Neural cell (in vitro differentiated cells): ENCODE results near the gene SFN. TPM values are rescaled to one million over a fixed set of nuclear protein-coding genes. Genes with fewer than 3 reads are reported as not detected.
"Not testable (repeated sequence)": the region's sequence is repeated elsewhere in the genome, so short reads cannot be mapped to it uniquely, and the experiment has no call there.

Experiments
- H2AFZ ChIP-seq: fragments of 200-600, 300-800 bp; sonication (generic), shearing (Covaris generic); 2 replicates; pipeline ENCODE4 v1.6.0; 2014; ENCODE audit warnings: low read depth, mild to moderate bottlenecking, antibody characterized with exemption, low read length, moderate library complexity
- H3F3A ChIP-seq: fragments of 200-600 bp; shearing (Covaris generic); 2 replicates; pipeline ENCODE4 v1.6.1; 2016; ENCODE audit warnings: mild to moderate bottlenecking, moderate library complexity, mixed read lengths, antibody characterized with exemption, low read length; ENCODE audit not compliant: insufficient read depth, poor library complexity, severe bottlenecking
- H3K27ac ChIP-seq: fragments of 200-600, 300-800 bp; sonication (generic), shearing (Covaris generic); 2 replicates; pipeline ENCODE4 v1.5.1; 2014; ENCODE audit warnings: mild to moderate bottlenecking, low read length, moderate library complexity
- H3K27me3 ChIP-seq: fragments of 300-800, 200-600 bp; sonication (generic), shearing (Covaris generic); 2 replicates; pipeline ENCODE4 v1.6.0; 2014; ENCODE audit warnings: mild to moderate bottlenecking, low read depth, low read length, moderate library complexity; ENCODE audit not compliant: insufficient read depth
- H3K36me3 ChIP-seq: fragments of 300-800, 200-600 bp; sonication (generic), shearing (Covaris generic); 2 replicates; pipeline ENCODE4 v1.5.1; 2014; ENCODE audit warnings: mild to moderate bottlenecking, antibody characterized with exemption, low read length, moderate library complexity; ENCODE audit not compliant: insufficient read depth
- H3K4me2 ChIP-seq: fragments of 300-800, 200-600 bp; sonication (generic), shearing (Covaris generic); 2 replicates; pipeline ENCODE4 v1.6.0; 2014; ENCODE audit warnings: mild to moderate bottlenecking, low read length
- H3K4me3 ChIP-seq: fragments of 300-800, 200-600 bp; sonication (generic), shearing (Covaris generic); 2 replicates; pipeline ENCODE4 v1.5.1; 2014; ENCODE audit warnings: mild to moderate bottlenecking, low read length, moderate library complexity
- H3K79me2 ChIP-seq: fragments of 200-600 bp; shearing (Covaris generic); replicated peaks from 2 replicates; pipeline ENCODE4 v1.6.0; 2014; ENCODE audit warnings: mild to moderate bottlenecking, low read length, moderate library complexity; ENCODE audit not compliant: insufficient read depth
- H3K9ac ChIP-seq: fragments of 300-800, 200-600 bp; sonication (generic), shearing (Covaris generic); 2 replicates; pipeline ENCODE4 v1.6.1; 2016; ENCODE audit warnings: mild to moderate bottlenecking, low read length, mixed read lengths
- H3K9me2 ChIP-seq: fragments of 200-600 bp; shearing (Covaris generic); 2 replicates; pipeline ENCODE4 v1.6.1; 2016; ENCODE audit warnings: mild to moderate bottlenecking, low read length, mixed read lengths; ENCODE audit not compliant: insufficient read depth
- H3K9me3 ChIP-seq: fragments of 200-600, 300-800 bp; sonication (generic), shearing (Covaris generic); 2 replicates; pipeline ENCODE4 v1.6.1; 2016; ENCODE audit warnings: mild to moderate bottlenecking, mixed run types, low read length, moderate library complexity, mixed read lengths
- H4K20me1 ChIP-seq: fragments of 200-600 bp; shearing (Covaris generic); 2 replicates; pipeline ENCODE4 v1.6.1; 2016; ENCODE audit warnings: mild to moderate bottlenecking, mixed run types; ENCODE audit not compliant: insufficient read depth
- CTCF ChIP-seq: fragments of 450-650 bp; IDR thresholded peaks from 2 replicates; pipeline ENCODE4 v1.5.1; 2014; ENCODE audit warnings: antibody characterized with exemption, mild to moderate bottlenecking, moderate library complexity; ENCODE audit not compliant: poor library complexity, severe bottlenecking
- EP300 ChIP-seq: fragments of 450-650 bp; conservative IDR thresholded peaks from 2 replicates; pipeline ENCODE4 v1.6.1; 2014; ENCODE audit warnings: antibody characterized with exemption, mild to moderate bottlenecking, moderate library complexity; ENCODE audit not compliant: poor library complexity, severe bottlenecking
- EZH2 ChIP-seq: fragments of 200-600, 300-800 bp; shearing (Covaris generic), sonication (generic); IDR thresholded peaks from 2 replicates; pipeline ENCODE4 v1.6.1; 2014; ENCODE audit warnings: antibody characterized with exemption, low read length, borderline replicate concordance, mild to moderate bottlenecking; ENCODE audit not compliant: insufficient read depth, poor library complexity, severe bottlenecking
- MXI1 ChIP-seq: fragments of 450-650 bp; conservative IDR thresholded peaks from 2 replicates; pipeline ENCODE4 v1.6.1; 2014; ENCODE audit warnings: antibody characterized with exemption, mild to moderate bottlenecking; ENCODE audit not compliant: poor library complexity, severe bottlenecking
- POLR2AphosphoS5 ChIP-seq: IDR thresholded peaks from 2 replicates; pipeline ENCODE4 v1.6.1; 2012
- RAD21 ChIP-seq: fragments of 450-650 bp; conservative IDR thresholded peaks from 2 replicates; pipeline ENCODE4 v1.6.1; 2014; ENCODE audit warnings: antibody characterized with exemption, mild to moderate bottlenecking, moderate library complexity
- REST ChIP-seq: IDR thresholded peaks from 2 replicates; pipeline ENCODE4 v1.6.1; 2012; ENCODE audit warnings: borderline replicate concordance
- SMC3 ChIP-seq: fragments of 450-650 bp; conservative IDR thresholded peaks from 2 replicates; pipeline ENCODE4 v1.6.1; 2014; ENCODE audit warnings: antibody characterized with exemption, mild to moderate bottlenecking, moderate library complexity; ENCODE audit not compliant: poor library complexity
- TAF1 ChIP-seq: IDR thresholded peaks from 2 replicates; pipeline ENCODE4 v1.6.1; 2012; ENCODE audit warnings: low read depth
- polyA plus RNA-seq: library from polyadenylated mRNA; depleted of rRNA; stranded (reverse); fragments of >200 nt; gene quantifications from 2 replicates; pipeline ENCODE4 v1.2.3, GENCODE V29; 2014

Gene SFN
- polyA plus RNA-seq, 1 donor from 2014 or later = 0.25 TPM

GRCh38 chr1:26837665-26838064 lies 25.3 kb upstream of the SFN start:
- not testable (repeated sequence) for H4K20me1 ChIP-seq, H3F3A ChIP-seq, H3K9me2 ChIP-seq, H3K9ac ChIP-seq, H3K27ac ChIP-seq, H3K9me3 ChIP-seq, H3K4me2 ChIP-seq, H3K79me2 ChIP-seq, H3K4me3 ChIP-seq, H3K36me3 ChIP-seq, H3K27me3 ChIP-seq, H2AFZ ChIP-seq

- no peak overlapping the region for H2AFZ ChIP-seq
- H3K27ac ChIP-seq = no peak overlapping the region
- H3K27me3 ChIP-seq = no peaks in the 10 kb centered on the region
- no peaks in the 10 kb centered on the region for H3K9me2 ChIP-seq
- H3K9ac ChIP-seq = no peak overlapping the region
- TF ChIP-seq SMC3 (no peak), RAD21 (no peak), EZH2 (no peak), REST (no peak), EP300 (no peak), CTCF (no peak), POLR2AphosphoS5 (no peak), MXI1 (no peak), TAF1 (no peak)
- H4K20me1 ChIP-seq = no peaks in the 10 kb centered on the region
- no peaks in the 10 kb centered on the region for H3K79me2 ChIP-seq
- no peaks in the 10 kb centered on the region for H3K36me3 ChIP-seq
- no peaks in the 10 kb centered on the region for H3F3A ChIP-seq
- H3K9me3 ChIP-seq = no peaks in the 10 kb centered on the region
- no peak overlapping the region for H3K4me2 ChIP-seq
- no peak overlapping the region for H3K4me3 ChIP-seq
Observed at GRCh38 chr1:26838474-26839338, 24.2 kb upstream of the SFN start.
